ENCODE data around the gene TXNL1.

Gene TXNL1

DNA sequence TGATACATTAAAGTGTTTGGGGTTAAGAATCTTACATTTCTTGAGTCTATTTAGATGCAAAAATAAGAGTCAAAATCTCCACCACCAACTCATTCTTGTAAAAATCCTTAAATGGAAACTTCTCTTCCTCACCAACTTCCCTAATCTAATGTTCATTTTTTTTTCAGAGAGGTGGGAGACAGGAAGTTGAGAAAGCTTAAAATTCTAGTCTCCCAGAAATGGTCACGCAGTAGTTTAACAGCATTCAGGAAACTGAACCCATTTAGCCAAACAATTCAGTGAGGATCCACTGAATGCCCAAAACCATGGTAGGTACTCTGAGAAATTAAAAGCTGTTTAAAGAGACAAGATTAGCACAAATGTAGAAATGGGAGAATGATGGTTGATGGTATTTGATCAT is 69.0 kb downstream of the TXNL1 start:
- Histone ChIP-seq H3K4me1 (peaks cover under 1% of the 10 kb centered on the region), H3K4me3 (ENCODE audit: low read depth, low read length) (no peak overlapping the region), H3K9ac (no peak overlapping the region), H3K4me2 (ENCODE audit: low read length) (no peak overlapping the region), H3K27me3 (ENCODE audit: control insufficient read depth, insufficient read depth, low read length) (no peaks in the 10 kb centered on the region), H3K36me3 (ENCODE audit: control insufficient read depth, insufficient read depth, low read length) (no peaks in the 10 kb centered on the region), H3K79me2 (no peaks in the 10 kb centered on the region), H2AFZ (no peak overlapping the region), H3K9me3 (ENCODE audit: control insufficient read depth, low read length) (no peaks in the 10 kb centered on the region), H3K27ac (no peak overlapping the region)
- TF ChIP-seq CTCF (IDR thresholded peaks at IDR 0.05), result no peak

DNA sequence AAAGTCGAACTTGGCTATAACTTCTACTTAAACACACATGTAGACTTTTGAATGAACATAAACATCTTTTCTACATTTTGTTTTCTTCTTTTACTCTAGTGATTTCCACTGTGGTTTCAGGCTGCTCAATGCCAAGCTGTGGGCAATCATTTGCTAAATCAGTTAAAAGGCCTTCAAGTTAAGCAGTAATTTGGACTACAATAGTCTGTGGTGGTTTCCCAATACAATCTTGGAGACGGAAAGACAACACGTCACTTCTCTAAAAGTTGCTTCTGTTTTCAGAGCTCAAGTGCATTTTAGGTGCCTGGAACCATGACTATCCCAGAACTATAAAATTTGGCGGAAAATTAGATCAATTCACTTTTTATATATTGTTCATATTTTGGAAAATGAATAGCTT is 69.4 kb downstream of the TXNL1 start:
- Histone ChIP-seq H3K79me2 (no peaks in the 10 kb centered on the region), H3K4me2 (ENCODE audit: low read length) (no peak overlapping the region), H3K27ac (no peak overlapping the region), H2AFZ (no peak overlapping the region), H3K4me1 (no peaks in the 10 kb centered on the region), H3K9ac (no peak overlapping the region), H3K27me3 (ENCODE audit: control insufficient read depth, insufficient read depth, low read length) (no peaks in the 10 kb centered on the region), H3K9me3 (ENCODE audit: control insufficient read depth, low read length) (no peaks in the 10 kb centered on the region), H3K4me3 (ENCODE audit: low read depth, low read length) (no peak overlapping the region), H3K36me3 (ENCODE audit: control insufficient read depth, insufficient read depth, low read length) (no peaks in the 10 kb centered on the region)
- no peak for TF ChIP-seq CTCF (IDR thresholded peaks at IDR 0.05)

- Histone ChIP-seq H3K4me1 (no peaks in the 10 kb centered on the region), H3K36me3 (ENCODE audit: control insufficient read depth, insufficient read depth, low read length) (no peaks in the 10 kb centered on the region), H3K9me3 (ENCODE audit: control insufficient read depth, low read length) (no peaks in the 10 kb centered on the region), H3K27ac (no peak overlapping the region), H3K9ac (no peak overlapping the region), H3K79me2 (no peaks in the 10 kb centered on the region), H3K4me3 (ENCODE audit: low read depth, low read length) (no peak overlapping the region), H3K4me2 (ENCODE audit: low read length) (no peak overlapping the region), H3K27me3 (ENCODE audit: control insufficient read depth, insufficient read depth, low read length) (no peaks in the 10 kb centered on the region), H2AFZ (no peak overlapping the region)
- TF ChIP-seq CTCF (IDR thresholded peaks at IDR 0.05), result no peak
Observed at GRCh38 chr18:56565551-56566345, 72.6 kb downstream of the TXNL1 start.

GRCh38 chr18:56565046-56565445 is 73.3 kb downstream of the TXNL1 start:
- Histone ChIP-seq H3K4me2 (ENCODE audit: low read length) (no peak overlapping the region), H3K9me3 (ENCODE audit: control insufficient read depth, low read length) (no peaks in the 10 kb centered on the region), H3K79me2 (no peaks in the 10 kb centered on the region), H3K36me3 (ENCODE audit: control insufficient read depth, insufficient read depth, low read length) (no peaks in the 10 kb centered on the region), H3K9ac (no peak overlapping the region), H3K27me3 (ENCODE audit: control insufficient read depth, insufficient read depth, low read length) (no peaks in the 10 kb centered on the region), H3K27ac (no peak overlapping the region), H3K4me1 (no peaks in the 10 kb centered on the region), H3K4me3 (ENCODE audit: low read depth, low read length) (no peak overlapping the region), H2AFZ (no peak overlapping the region)
- no peak for TF ChIP-seq CTCF (IDR thresholded peaks at IDR 0.05)

- H3K9me3 ChIP-seq (ENCODE audit: control insufficient read depth, low read length), result no peaks in the 10 kb centered on the region
- H3K27ac ChIP-seq, result no peak overlapping the region
- TF ChIP-seq CTCF (IDR thresholded peaks at IDR 0.05), result no peak
- H2AFZ ChIP-seq, result no peak overlapping the region
- H3K36me3 ChIP-seq (ENCODE audit: control insufficient read depth, insufficient read depth, low read length), result no peaks in the 10 kb centered on the region
- no peaks in the 10 kb centered on the region for H3K27me3 ChIP-seq (ENCODE audit: control insufficient read depth, insufficient read depth, low read length)
- no peak overlapping the region for H3K9ac ChIP-seq
- H3K4me2 ChIP-seq (ENCODE audit: low read length), result no peak overlapping the region
- H3K4me1 ChIP-seq, result no peaks in the 10 kb centered on the region
- no peaks in the 10 kb centered on the region for H3K79me2 ChIP-seq
- H3K4me3 ChIP-seq (ENCODE audit: low read depth, low read length), result no peak overlapping the region
Observed at GRCh38 chr18:56563568-56563967, 74.8 kb downstream of the TXNL1 start.
